ENCODE measurements around the gene MCTP1.

DNA sequence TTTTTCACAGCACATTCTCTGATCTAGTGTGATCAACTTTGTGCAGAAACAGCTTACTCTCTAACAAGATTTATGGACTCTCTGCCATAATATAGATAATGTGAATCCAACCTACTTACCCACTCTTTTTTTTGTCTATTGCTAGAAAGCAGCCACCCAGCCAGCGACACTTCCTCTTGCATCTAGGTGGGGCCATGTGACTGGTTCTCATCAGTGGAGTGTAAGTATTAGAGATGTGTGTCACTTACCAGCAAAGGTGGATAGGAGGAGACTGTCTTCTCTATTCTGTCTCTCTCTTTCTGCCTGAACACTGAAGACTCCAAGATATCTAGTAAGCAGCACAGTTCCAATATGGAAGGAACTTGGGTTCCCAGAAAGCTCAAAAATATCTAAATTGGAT lies 174.8 kb downstream of the MCTP1 start:
- TF ChIP-seq, protein P1, sequence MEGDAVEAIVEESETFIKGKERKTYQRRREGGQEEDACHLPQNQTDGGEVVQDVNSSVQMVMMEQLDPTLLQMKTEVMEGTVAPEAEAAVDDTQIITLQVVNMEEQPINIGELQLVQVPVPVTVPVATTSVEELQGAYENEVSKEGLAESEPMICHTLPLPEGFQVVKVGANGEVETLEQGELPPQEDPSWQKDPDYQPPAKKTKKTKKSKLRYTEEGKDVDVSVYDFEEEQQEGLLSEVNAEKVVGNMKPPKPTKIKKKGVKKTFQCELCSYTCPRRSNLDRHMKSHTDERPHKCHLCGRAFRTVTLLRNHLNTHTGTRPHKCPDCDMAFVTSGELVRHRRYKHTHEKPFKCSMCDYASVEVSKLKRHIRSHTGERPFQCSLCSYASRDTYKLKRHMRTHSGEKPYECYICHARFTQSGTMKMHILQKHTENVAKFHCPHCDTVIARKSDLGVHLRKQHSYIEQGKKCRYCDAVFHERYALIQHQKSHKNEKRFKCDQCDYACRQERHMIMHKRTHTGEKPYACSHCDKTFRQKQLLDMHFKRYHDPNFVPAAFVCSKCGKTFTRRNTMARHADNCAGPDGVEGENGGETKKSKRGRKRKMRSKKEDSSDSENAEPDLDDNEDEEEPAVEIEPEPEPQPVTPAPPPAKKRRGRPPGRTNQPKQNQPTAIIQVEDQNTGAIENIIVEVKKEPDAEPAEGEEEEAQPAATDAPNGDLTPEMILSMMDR (conservative IDR thresholded peaks at IDR 0.05; ENCODE audit: low read depth, low read length): no peak
- no peak for TF ChIP-seq EZH2 (IDR thresholded peaks at IDR 0.05; ENCODE audit: borderline replicate concordance, low read depth, low read length, poor library complexity, severe bottlenecking)
